Suprapubic skin (tissue), 4 donors: Measurements from ENCODE around the gene NUP50. TPM values are rescaled to one million over a fixed set of nuclear protein-coding genes. Genes with fewer than 3 reads are reported as not detected.

Source experiments
- DNase-seq, 2 donors: peaks; one replicate each; pipeline ENCODE4 v3.0.0-alpha.2; 2019; ENCODE audit warnings: low spot score in 2 of 2
- H3K27ac ChIP-seq: fragments of 200-600 bp; sonication (generic); one replicate; pipeline ENCODE4 v1.5.1; 2019
- H3K27me3 ChIP-seq: fragments of 200-600 bp; sonication (generic); one replicate; pipeline ENCODE4 v1.5.1; 2019
- H3K36me3 ChIP-seq: fragments of 200-600 bp; sonication (generic); one replicate; pipeline ENCODE4 v1.5.1; 2019
- H3K4me1 ChIP-seq: fragments of 200-600 bp; sonication (generic); one replicate; pipeline ENCODE4 v1.5.1; 2019
- H3K4me3 ChIP-seq: fragments of 200-600 bp; sonication (generic); one replicate; pipeline ENCODE4 v1.5.1; 2019; ENCODE audit warnings: mild to moderate bottlenecking
- H3K9me3 ChIP-seq: fragments of 200-600 bp; sonication (generic); one replicate; pipeline ENCODE4 v1.5.1; 2019
- EP300 ChIP-seq: sonication (generic); formaldehyde crosslinking; IDR thresholded peaks from one replicate; pipeline ENCODE4 v1.6.1; 2017; ENCODE audit warnings: antibody characterized with exemption
- POLR2A ChIP-seq, 2 donors: fragments of 450-650 bp; IDR thresholded peaks; one replicate each; pipeline ENCODE4 v1.6.1; 2017; ENCODE audit warnings: antibody characterized with exemption in 2 of 2, mild to moderate bottlenecking in 2 of 2, moderate library complexity in 2 of 2
- POLR2AphosphoS5 ChIP-seq, 3 donors: sonication (generic); formaldehyde crosslinking; IDR thresholded peaks; one replicate each; pipeline ENCODE4 v1.6.1; 2017; ENCODE audit warnings: antibody characterized with exemption in 3 of 3
- WGBS: methylation state at CpG from one replicate; pipeline ENCODE4 v1.1.5; 2018; 5-methylcytosine and 5-hydroxymethylcytosine counted together
- total RNA-seq, 4 donors: library from RNA; depleted of rRNA; stranded (reverse); fragments of >200 nt; gene quantifications; one replicate each; pipeline ENCODE4 v1.1.0, GENCODE V29; 2016
- TF ChIP-seq, protein P1 (sequence below), 2 donors: fragments of 200-600 bp in 1 of 2; fragments of 450-650 bp in 1 of 2; sonication (generic) in 1 of 2; IDR thresholded peaks; one replicate each; pipeline ENCODE4 v1.5.1; 2016 to 2019; ENCODE audit warnings: antibody characterized with exemption in 2 of 2, mild to moderate bottlenecking in 1 of 2, moderate library complexity in 1 of 2

Gene NUP50
- total RNA-seq, 4 donors from 2014 or later, result 44.2 to 74.0 (median 64.0) TPM

- H3K9me3 ChIP-seq, result no peaks in the 10 kb centered on the region
- no peaks in the 10 kb centered on the region for H3K27me3 ChIP-seq
- 93% methylated on average over 9 of the region's 16 CpGs for WGBS
- DNase-seq, result no peak
- H3K36me3 ChIP-seq, result peaks cover 67% of the 10 kb centered on the region
- H3K4me1 ChIP-seq, result peaks cover 4% of the 10 kb centered on the region
- no peak overlapping the region for H3K4me3 ChIP-seq
- TF ChIP-seq, protein P1, sequence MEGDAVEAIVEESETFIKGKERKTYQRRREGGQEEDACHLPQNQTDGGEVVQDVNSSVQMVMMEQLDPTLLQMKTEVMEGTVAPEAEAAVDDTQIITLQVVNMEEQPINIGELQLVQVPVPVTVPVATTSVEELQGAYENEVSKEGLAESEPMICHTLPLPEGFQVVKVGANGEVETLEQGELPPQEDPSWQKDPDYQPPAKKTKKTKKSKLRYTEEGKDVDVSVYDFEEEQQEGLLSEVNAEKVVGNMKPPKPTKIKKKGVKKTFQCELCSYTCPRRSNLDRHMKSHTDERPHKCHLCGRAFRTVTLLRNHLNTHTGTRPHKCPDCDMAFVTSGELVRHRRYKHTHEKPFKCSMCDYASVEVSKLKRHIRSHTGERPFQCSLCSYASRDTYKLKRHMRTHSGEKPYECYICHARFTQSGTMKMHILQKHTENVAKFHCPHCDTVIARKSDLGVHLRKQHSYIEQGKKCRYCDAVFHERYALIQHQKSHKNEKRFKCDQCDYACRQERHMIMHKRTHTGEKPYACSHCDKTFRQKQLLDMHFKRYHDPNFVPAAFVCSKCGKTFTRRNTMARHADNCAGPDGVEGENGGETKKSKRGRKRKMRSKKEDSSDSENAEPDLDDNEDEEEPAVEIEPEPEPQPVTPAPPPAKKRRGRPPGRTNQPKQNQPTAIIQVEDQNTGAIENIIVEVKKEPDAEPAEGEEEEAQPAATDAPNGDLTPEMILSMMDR (IDR thresholded peaks at IDR 0.05), result no peak
- no peak for TF ChIP-seq POLR2AphosphoS5 (IDR thresholded peaks at IDR 0.05)
- TF ChIP-seq POLR2A (IDR thresholded peaks at IDR 0.05), result no peak
- no peak for TF ChIP-seq EP300
- H3K27ac ChIP-seq, result no peak overlapping the region
Observed at GRCh38 chr22:45196308-45196707, 32.6 kb downstream of the NUP50 start.

DNA sequence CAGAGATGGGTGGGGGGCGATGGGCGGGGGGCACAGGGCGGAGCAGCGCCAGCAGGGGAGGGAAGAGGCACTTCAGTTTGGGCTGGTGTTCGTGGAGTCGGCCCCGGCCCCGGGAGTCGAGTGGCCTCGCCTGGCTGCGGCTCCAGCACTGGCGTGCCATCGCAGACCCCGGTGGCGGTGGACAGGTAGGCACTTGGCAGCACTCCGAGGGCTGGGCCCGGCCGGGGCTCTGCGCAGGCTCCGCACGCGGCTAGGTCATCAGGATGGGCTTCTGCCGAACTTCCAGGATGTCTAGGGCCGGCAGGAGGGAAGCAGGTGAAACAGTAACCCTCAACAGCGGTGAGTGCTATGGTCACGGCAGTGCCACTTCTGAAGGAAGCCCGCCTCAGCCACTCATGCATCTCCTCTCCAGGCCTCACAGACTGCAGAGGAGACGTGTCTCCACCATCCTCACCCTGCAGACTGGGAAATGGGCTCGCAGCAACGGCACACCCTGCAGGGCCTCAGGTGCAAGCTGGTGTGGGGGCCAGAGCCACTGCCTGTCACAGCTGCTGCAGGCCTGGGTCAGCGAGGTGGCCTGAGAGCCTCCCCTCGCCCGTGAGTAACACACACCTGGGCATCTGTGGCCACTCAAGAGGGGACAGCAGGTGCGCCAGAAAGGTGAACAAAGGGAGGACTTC is 33.3 kb downstream of the NUP50 start:
- no peaks in the 10 kb centered on the region for H3K27me3 ChIP-seq
- TF ChIP-seq EP300, result no peak
- TF ChIP-seq, protein P1 (IDR thresholded peaks at IDR 0.05), result no peak
- no peak for TF ChIP-seq POLR2A (IDR thresholded peaks at IDR 0.05)
- TF ChIP-seq POLR2AphosphoS5 (IDR thresholded peaks at IDR 0.05), result no peak
- no peak overlapping the region for H3K4me3 ChIP-seq
- H3K36me3 ChIP-seq, result peaks cover 69% of the 10 kb centered on the region
- peaks cover 11% of the 10 kb centered on the region for H3K4me1 ChIP-seq
- 100% methylated on average over 1 of the region's 34 CpGs for WGBS
- no peaks in the 10 kb centered on the region for H3K9me3 ChIP-seq
- no peak for DNase-seq
- no peak overlapping the region for H3K27ac ChIP-seq

GRCh38 chr22:45197606-45198462 is 34.1 kb downstream of the NUP50 start:
- Histone ChIP-seq H3K4me1 (peaks cover 16% of the 10 kb centered on the region), H3K27ac (no peak overlapping the region), H3K36me3 (peaks cover 77% of the 10 kb centered on the region), H3K27me3 (no peaks in the 10 kb centered on the region), H3K4me3 (no peak overlapping the region), H3K9me3 (no peaks in the 10 kb centered on the region)
- 87% methylated on average over 25 of the region's 28 CpGs for WGBS
- no peak for TF ChIP-seq EP300
- no peak for TF ChIP-seq POLR2AphosphoS5 (IDR thresholded peaks at IDR 0.05)
- TF ChIP-seq, protein P1 (IDR thresholded peaks at IDR 0.05), result no peak
- no peak for TF ChIP-seq POLR2A (IDR thresholded peaks at IDR 0.05)
- DNase-seq, result peak in 1 of 2 donors; percentile 67

GRCh38 chr22:45198463-45198795 is 34.7 kb downstream of the NUP50 start:
- no peak for DNase-seq
- WGBS, result 85% methylated on average over 9 of the region's 9 CpGs
- H3K27me3 ChIP-seq, result no peaks in the 10 kb centered on the region
- peaks cover 83% of the 10 kb centered on the region for H3K36me3 ChIP-seq
- H3K27ac ChIP-seq, result no peak overlapping the region
- H3K9me3 ChIP-seq, result no peaks in the 10 kb centered on the region
- H3K4me1 ChIP-seq, result peaks cover 16% of the 10 kb centered on the region
- TF ChIP-seq POLR2AphosphoS5 (IDR thresholded peaks at IDR 0.05) (no peak), EP300 (no peak), POLR2A (IDR thresholded peaks at IDR 0.05) (no peak)
- TF ChIP-seq, protein P1 (IDR thresholded peaks at IDR 0.05), result no peak
- no peak overlapping the region for H3K4me3 ChIP-seq

- DNase-seq, result no peak
- Histone ChIP-seq H3K27me3 (no peaks in the 10 kb centered on the region), H3K9me3 (no peaks in the 10 kb centered on the region), H3K4me1 (peaks cover 16% of the 10 kb centered on the region), H3K4me3 (no peak overlapping the region), H3K36me3 (peaks cover 93% of the 10 kb centered on the region), H3K27ac (no peak overlapping the region)
- WGBS, result 96% methylated on average over 14 of the region's 16 CpGs
- TF ChIP-seq, protein P1 (IDR thresholded peaks at IDR 0.05), result no peak
- no peak for TF ChIP-seq POLR2A (IDR thresholded peaks at IDR 0.05)
- no peak for TF ChIP-seq EP300
- no peak for TF ChIP-seq POLR2AphosphoS5 (IDR thresholded peaks at IDR 0.05)
Observed at GRCh38 chr22:45199723-45200122, 36.0 kb downstream of the NUP50 start.
